Measurements from ENCODE around the gene LMAN2L.

LMAN2L gene

DNA sequence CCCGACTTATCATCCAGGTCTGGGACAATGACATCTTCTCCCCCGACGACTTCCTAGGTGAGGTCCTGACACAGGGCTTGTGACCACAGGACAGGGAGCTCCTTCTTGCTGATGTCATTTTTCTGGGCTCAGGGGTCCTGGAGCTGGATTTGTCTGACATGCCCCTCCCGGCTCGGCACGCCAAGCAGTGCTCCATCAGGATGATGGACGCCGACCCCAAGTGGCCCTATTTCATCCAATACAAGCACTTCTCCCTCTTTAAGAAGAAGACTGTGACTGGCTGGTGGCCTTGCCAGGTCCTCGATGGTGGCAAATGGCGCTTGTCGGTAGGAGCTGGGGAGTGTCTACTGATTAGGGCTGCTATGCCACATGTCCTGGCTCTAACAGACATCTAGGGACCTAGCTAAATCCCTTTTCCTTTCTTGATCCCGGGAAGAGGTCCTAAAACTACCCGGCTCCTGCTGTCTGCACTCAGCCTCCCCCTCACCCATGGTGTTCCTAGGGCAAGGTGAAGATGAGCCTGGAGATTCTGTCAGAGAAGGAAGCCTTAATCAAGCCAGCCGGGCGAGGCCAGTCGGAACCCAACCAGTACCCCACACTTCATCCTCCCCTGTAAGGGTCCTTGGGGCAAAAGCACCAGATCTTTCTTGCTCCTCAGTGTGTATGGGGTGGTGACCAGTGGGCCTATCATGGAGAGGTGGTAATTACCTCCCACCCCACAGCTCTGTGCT is 36.7 kb downstream of the LMAN2L start:
- H3K9ac ChIP-seq (ENCODE audit: insufficient read length), result no peak overlapping the region
- no peaks in the 10 kb centered on the region for H3K9me3 ChIP-seq (ENCODE audit: low read depth, low read length)
- TF ChIP-seq EZH2 (IDR thresholded peaks at IDR 0.05) (no peak), FOXP2 (optimal IDR thresholded peaks at IDR 0.05; ENCODE audit: control extremely low read depth, extremely low read length, insufficient read depth) (no peak), POLR2AphosphoS5 (IDR thresholded peaks at IDR 0.05; ENCODE audit: borderline replicate concordance, low read depth, low read length) (no peak)
- H3K27ac ChIP-seq, result no peak overlapping the region
- peaks cover 27% of the 10 kb centered on the region; the same call in 1 of the 2 replicates for H3K36me3 ChIP-seq (ENCODE audit: insufficient read depth, low read length)
- DNase-seq (ENCODE audit: low read depth, low spot score), result no peak
- H3K4me3 ChIP-seq, result no peak overlapping the region

DNA sequence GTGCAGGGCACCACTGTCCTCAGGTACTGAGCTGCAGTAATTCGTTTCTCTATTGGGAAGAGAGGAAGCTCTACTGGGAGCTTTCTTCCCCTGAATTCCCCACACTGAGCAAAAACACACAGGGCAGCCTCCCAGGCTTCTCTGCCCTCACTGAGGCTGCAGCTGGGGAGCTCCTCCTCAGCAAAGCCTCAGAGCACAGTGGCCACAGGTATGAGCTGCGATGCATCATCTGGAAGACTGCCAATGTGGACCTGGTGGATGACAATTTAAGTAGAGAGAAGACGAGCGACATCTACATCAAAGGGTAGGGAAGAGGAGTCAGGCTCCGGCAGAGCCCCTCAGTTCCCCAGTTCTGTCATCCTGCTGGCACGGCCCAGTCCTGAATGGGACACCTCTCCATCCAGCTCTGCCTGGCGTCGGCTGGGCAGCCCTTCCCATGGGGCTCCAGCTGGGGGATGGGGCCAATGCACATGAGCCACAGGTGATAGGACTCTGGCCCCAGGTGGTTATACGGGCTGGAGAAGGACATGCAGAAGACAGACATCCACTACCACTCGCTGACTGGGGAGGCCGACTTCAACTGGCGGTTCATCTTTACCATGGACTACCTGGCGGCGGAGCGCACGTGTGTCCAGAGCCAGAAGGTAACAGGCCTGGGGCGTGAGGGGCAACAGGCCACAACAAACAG is 37.6 kb downstream of the LMAN2L start:
- Histone ChIP-seq H3K9ac (ENCODE audit: insufficient read length) (no peak overlapping the region), H3K4me3 (no peak overlapping the region), H3K27ac (no peak overlapping the region), H3K9me3 (ENCODE audit: low read depth, low read length) (no peaks in the 10 kb centered on the region), H3K36me3 (ENCODE audit: insufficient read depth, low read length) (peaks cover 20% of the 10 kb centered on the region; the same call in 1 of the 2 replicates)
- TF ChIP-seq POLR2AphosphoS5 (IDR thresholded peaks at IDR 0.05; ENCODE audit: borderline replicate concordance, low read depth, low read length) (no peak), FOXP2 (optimal IDR thresholded peaks at IDR 0.05; ENCODE audit: control extremely low read depth, extremely low read length, insufficient read depth) (no peak), EZH2 (IDR thresholded peaks at IDR 0.05) (no peak)
- no peak for DNase-seq (ENCODE audit: low read depth, low spot score)

GRCh38 chr2:96701636-96702035 is 38.2 kb downstream of the LMAN2L start:
- H3K9ac ChIP-seq (ENCODE audit: insufficient read length), result no peak overlapping the region
- H3K36me3 ChIP-seq (ENCODE audit: insufficient read depth, low read length), result peaks cover 14% of the 10 kb centered on the region; the same call in 1 of the 2 replicates
- no peaks in the 10 kb centered on the region for H3K9me3 ChIP-seq (ENCODE audit: low read depth, low read length)
- TF ChIP-seq EZH2 (IDR thresholded peaks at IDR 0.05) (no peak), POLR2AphosphoS5 (IDR thresholded peaks at IDR 0.05; ENCODE audit: borderline replicate concordance, low read depth, low read length) (no peak), FOXP2 (optimal IDR thresholded peaks at IDR 0.05; ENCODE audit: control extremely low read depth, extremely low read length, insufficient read depth) (no peak)
- H3K27ac ChIP-seq, result no peak overlapping the region
- DNase-seq (ENCODE audit: low read depth, low spot score), result no peak
- no peak overlapping the region for H3K4me3 ChIP-seq

GRCh38 chr2:96700086-96700485 is 39.8 kb downstream of the LMAN2L start:
- Histone ChIP-seq H3K27ac (no peak overlapping the region), H3K9ac (ENCODE audit: insufficient read length) (no peak overlapping the region), H3K9me3 (ENCODE audit: low read depth, low read length) (no peaks in the 10 kb centered on the region), H3K36me3 (ENCODE audit: insufficient read depth, low read length) (no peaks in the 10 kb centered on the region; the same call in 1 of the 2 replicates), H3K4me3 (no peak overlapping the region)
- TF ChIP-seq POLR2AphosphoS5 (IDR thresholded peaks at IDR 0.05; ENCODE audit: borderline replicate concordance, low read depth, low read length) (no peak), FOXP2 (optimal IDR thresholded peaks at IDR 0.05; ENCODE audit: control extremely low read depth, extremely low read length, insufficient read depth) (no peak), EZH2 (IDR thresholded peaks at IDR 0.05) (no peak)
- no peak for DNase-seq (ENCODE audit: low read depth, low spot score)

- Histone ChIP-seq H3K9me3 (ENCODE audit: low read depth, low read length) (no peaks in the 10 kb centered on the region), H3K4me3 (no peak overlapping the region), H3K27ac (no peak overlapping the region), H3K36me3 (ENCODE audit: insufficient read depth, low read length) (no peaks in the 10 kb centered on the region), H3K9ac (ENCODE audit: insufficient read length) (no peak overlapping the region)
- DNase-seq (ENCODE audit: low read depth, low spot score), result no peak
- TF ChIP-seq EZH2 (IDR thresholded peaks at IDR 0.05) (no peak), POLR2AphosphoS5 (IDR thresholded peaks at IDR 0.05; ENCODE audit: borderline replicate concordance, low read depth, low read length) (no peak), FOXP2 (optimal IDR thresholded peaks at IDR 0.05; ENCODE audit: control extremely low read depth, extremely low read length, insufficient read depth) (no peak)
Observed at GRCh38 chr2:96699621-96700020, 40.2 kb downstream of the LMAN2L start.

GRCh38 chr2:96699021-96699420 is 40.8 kb downstream of the LMAN2L start:
- TF ChIP-seq POLR2AphosphoS5 (IDR thresholded peaks at IDR 0.05; ENCODE audit: borderline replicate concordance, low read depth, low read length), result no peak
- Histone ChIP-seq H3K9ac (ENCODE audit: insufficient read length) (no peak overlapping the region), H3K27ac (no peak overlapping the region)

GRCh38 chr2:96698221-96698861 is 41.5 kb downstream of the LMAN2L start:
- Histone ChIP-seq H3K27ac (no peak overlapping the region), H3K4me3 (no peak overlapping the region), H3K36me3 (ENCODE audit: insufficient read depth, low read length) (no peaks in the 10 kb centered on the region), H3K9me3 (ENCODE audit: low read depth, low read length) (no peaks in the 10 kb centered on the region), H3K9ac (ENCODE audit: insufficient read length) (no peak overlapping the region)
- TF ChIP-seq FOXP2 (optimal IDR thresholded peaks at IDR 0.05; ENCODE audit: control extremely low read depth, extremely low read length, insufficient read depth) (no peak), POLR2AphosphoS5 (IDR thresholded peaks at IDR 0.05; ENCODE audit: borderline replicate concordance, low read depth, low read length) (no peak), EZH2 (IDR thresholded peaks at IDR 0.05) (no peak)
- no peak for DNase-seq (ENCODE audit: low read depth, low spot score)

More at GRCh38 chr2:96699021-96699420, 40.8 kb downstream of the LMAN2L start:
- no peak for DNase-seq (ENCODE audit: low read depth, low spot score)
- Histone ChIP-seq H3K4me3 (no peak overlapping the region), H3K36me3 (ENCODE audit: insufficient read depth, low read length) (no peaks in the 10 kb centered on the region), H3K9me3 (ENCODE audit: low read depth, low read length) (no peaks in the 10 kb centered on the region)

- Histone ChIP-seq H3K27ac (no peak overlapping the region), H3K9ac (ENCODE audit: insufficient read length) (no peak overlapping the region), H3K4me3 (no peak overlapping the region), H3K9me3 (ENCODE audit: low read depth, low read length) (no peaks in the 10 kb centered on the region), H3K36me3 (ENCODE audit: insufficient read depth, low read length) (no peaks in the 10 kb centered on the region)
- TF ChIP-seq FOXP2 (optimal IDR thresholded peaks at IDR 0.05; ENCODE audit: control extremely low read depth, extremely low read length, insufficient read depth) (no peak), POLR2AphosphoS5 (IDR thresholded peaks at IDR 0.05; ENCODE audit: borderline replicate concordance, low read depth, low read length) (no peak), EZH2 (IDR thresholded peaks at IDR 0.05) (no peak)
- no peak for DNase-seq (ENCODE audit: low read depth, low spot score)
Observed at GRCh38 chr2:96697476-96697875, 42.4 kb downstream of the LMAN2L start.

Data from SK-N-MC (cell line).